ENCODE data around the gene CEP76. TPM values are rescaled to one million over a fixed set of nuclear protein-coding genes. Genes with fewer than 3 reads are reported as not detected.

The CEP76 gene
- total RNA-seq, 6 donors from 2014 or later, result 3.9 to 18.9 (median 5.4) TPM

DNA sequence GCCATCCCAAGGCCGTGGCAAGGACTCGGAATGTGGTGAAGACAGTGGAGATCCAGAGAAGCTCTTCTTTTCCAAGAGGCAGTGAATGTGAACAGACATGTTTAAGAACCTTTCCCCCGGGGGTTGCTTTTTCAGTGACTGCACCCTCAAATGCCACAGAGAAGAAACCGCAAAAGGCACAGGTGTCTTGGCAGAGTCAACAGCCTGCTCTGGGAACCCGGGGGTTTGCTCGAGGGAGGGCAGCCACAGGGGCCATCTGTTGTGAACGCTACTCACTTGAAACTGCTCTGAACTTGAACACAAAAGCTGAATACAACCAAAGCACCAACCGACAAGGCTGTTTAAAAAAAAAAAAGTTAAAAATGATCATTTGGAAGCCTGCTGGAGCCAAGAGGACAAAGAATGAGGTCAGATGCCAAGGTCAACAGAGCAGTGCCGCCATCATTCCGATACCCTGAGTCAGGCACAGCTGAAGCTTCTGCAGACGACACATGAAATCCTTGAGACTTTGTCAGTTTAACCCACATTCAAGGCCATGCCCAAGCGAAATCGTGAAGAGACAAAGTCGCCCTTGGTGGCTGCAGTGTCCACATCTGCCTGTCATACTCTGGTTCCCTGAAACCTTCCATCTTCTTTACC lies 47.7 kb upstream of the CEP76 start:
- no peak for TF ChIP-seq POLR2AphosphoS5 (IDR thresholded peaks at IDR 0.05)
- TF ChIP-seq, protein P1, sequence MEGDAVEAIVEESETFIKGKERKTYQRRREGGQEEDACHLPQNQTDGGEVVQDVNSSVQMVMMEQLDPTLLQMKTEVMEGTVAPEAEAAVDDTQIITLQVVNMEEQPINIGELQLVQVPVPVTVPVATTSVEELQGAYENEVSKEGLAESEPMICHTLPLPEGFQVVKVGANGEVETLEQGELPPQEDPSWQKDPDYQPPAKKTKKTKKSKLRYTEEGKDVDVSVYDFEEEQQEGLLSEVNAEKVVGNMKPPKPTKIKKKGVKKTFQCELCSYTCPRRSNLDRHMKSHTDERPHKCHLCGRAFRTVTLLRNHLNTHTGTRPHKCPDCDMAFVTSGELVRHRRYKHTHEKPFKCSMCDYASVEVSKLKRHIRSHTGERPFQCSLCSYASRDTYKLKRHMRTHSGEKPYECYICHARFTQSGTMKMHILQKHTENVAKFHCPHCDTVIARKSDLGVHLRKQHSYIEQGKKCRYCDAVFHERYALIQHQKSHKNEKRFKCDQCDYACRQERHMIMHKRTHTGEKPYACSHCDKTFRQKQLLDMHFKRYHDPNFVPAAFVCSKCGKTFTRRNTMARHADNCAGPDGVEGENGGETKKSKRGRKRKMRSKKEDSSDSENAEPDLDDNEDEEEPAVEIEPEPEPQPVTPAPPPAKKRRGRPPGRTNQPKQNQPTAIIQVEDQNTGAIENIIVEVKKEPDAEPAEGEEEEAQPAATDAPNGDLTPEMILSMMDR (IDR thresholded peaks at IDR 0.05), result no peak
- no peak for TF ChIP-seq POLR2A (IDR thresholded peaks at IDR 0.05)
- TF ChIP-seq EP300 (IDR thresholded peaks at IDR 0.05), result no peak
- ATAC-seq (ENCODE audit: low FRiP score in 2 of 2), result no peak
- WGBS, 2 donors, result 84 to 88% methylated on average over 14 of the region's 14 CpGs
- no peaks in the 10 kb centered on the region for H3K4me1 ChIP-seq
- no peaks in the 10 kb centered on the region for H3K27me3 ChIP-seq
- no peak overlapping the region for H3K27ac ChIP-seq
- H3K36me3 ChIP-seq, result no peaks in the 10 kb centered on the region
- no peaks in the 10 kb centered on the region for H3K9me3 ChIP-seq
- no peak overlapping the region for H3K4me3 ChIP-seq
- DNase-seq, result no peak

DNA sequence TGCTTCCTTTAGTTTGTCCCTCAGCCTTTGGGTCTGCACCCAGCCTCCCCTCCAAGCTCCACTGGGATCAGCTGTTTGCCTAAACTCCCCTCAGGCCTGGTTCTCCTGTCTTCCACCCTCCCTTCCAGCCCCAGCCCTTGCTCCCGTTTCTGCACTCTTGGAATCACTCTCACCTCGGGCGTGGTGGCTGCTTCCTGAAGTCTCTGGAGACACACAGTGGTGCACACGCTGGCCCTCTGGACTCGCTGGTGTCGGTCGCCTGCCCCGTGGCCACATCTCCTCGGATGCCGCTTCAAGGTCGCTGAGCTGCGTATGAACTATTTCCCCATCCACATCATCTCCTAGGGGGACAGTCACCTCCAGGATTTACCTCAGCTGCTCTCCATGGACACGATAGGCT lies 46.6 kb upstream of the CEP76 start:
- no peaks in the 10 kb centered on the region for H3K4me1 ChIP-seq
- no peak overlapping the region for H3K4me3 ChIP-seq
- H3K27me3 ChIP-seq, result no peaks in the 10 kb centered on the region
- no peaks in the 10 kb centered on the region for H3K36me3 ChIP-seq
- TF ChIP-seq POLR2AphosphoS5 (IDR thresholded peaks at IDR 0.05) (no peak), EP300 (IDR thresholded peaks at IDR 0.05) (no peak), POLR2A (IDR thresholded peaks at IDR 0.05) (no peak)
- TF ChIP-seq, protein P1 (IDR thresholded peaks at IDR 0.05), result no peak
- 80% methylated on average over 13 of the region's 13 CpGs for WGBS, 2 donors
- H3K27ac ChIP-seq, result no peak overlapping the region
- H3K9me3 ChIP-seq, result no peaks in the 10 kb centered on the region
- ATAC-seq (ENCODE audit: low FRiP score in 2 of 2), result no peak
- no peak for DNase-seq

DNA sequence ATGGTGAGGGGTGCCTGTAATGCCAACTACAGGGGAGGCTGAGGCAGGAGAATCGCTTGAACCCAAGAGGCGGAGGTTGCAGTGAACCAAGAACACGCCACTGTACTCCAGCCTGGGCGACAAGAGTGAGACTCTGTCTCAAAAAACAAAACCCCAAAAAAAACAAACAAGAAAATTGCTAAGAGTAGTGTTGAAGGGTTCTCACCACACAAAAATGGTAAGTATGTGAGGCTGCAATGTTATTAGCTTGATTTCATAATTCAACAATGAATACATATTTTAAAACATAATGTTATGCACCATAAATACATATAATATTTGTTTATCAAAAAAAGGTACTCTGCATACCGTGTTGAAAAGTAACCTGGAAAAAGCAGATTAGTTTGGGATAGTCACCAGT lies 46.1 kb upstream of the CEP76 start:
- no peaks in the 10 kb centered on the region for H3K27me3 ChIP-seq
- no peak for ATAC-seq (ENCODE audit: low FRiP score in 2 of 2)
- DNase-seq, result no peak
- TF ChIP-seq POLR2A (IDR thresholded peaks at IDR 0.05) (no peak), EP300 (IDR thresholded peaks at IDR 0.05) (no peak), POLR2AphosphoS5 (IDR thresholded peaks at IDR 0.05) (no peak)
- TF ChIP-seq, protein P1 (IDR thresholded peaks at IDR 0.05), result no peak
- H3K27ac ChIP-seq, result no peak overlapping the region
- no peaks in the 10 kb centered on the region for H3K9me3 ChIP-seq
- H3K36me3 ChIP-seq, result no peaks in the 10 kb centered on the region
- H3K4me1 ChIP-seq, result no peaks in the 10 kb centered on the region
- no peak overlapping the region for H3K4me3 ChIP-seq
- WGBS, 2 donors, result 76% methylated on average over 5 of the region's 5 CpGs

DNA sequence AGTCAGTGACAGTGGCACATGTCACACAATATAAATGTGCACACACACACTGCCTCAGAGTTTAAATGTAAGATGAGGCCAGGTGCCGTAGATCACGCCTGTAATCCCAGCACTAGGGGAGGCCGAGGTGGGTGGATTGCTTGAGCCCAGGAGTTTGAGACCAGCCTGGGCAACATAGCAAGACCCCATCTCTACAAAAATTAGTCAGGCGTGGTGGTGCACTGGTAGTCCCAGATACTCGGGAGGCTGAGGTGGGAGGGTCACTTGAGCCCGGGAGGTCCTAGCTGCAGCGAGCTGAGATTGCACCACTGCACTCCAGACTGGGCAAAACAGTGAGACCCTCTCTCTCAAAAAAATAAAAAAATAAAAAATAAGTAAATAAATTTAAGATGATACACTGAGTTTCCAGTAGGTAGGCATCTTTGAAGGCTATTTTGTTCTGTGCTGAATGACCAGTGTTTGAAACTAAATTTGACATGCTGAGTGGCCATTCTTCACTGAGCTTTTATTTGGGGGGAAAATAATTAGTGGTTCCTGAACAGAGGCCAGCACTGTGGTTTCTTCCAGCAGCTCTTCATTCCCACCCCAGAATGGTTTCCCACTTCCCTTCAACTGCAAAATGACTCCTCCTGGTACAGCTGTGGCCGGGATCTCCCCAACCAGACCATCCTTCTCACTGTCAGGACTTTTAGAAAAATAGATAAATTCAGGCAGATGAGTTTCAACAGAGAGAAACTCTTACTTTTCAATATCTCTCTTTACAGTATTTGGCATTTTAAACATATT lies 45.2 kb upstream of the CEP76 start:
- DNase-seq (no peak), ATAC-seq (ENCODE audit: low FRiP score in 2 of 2) (no peak)
- H3K27ac ChIP-seq, result no peak overlapping the region
- no peak for TF ChIP-seq EP300 (IDR thresholded peaks at IDR 0.05)
- no peak for TF ChIP-seq POLR2AphosphoS5 (IDR thresholded peaks at IDR 0.05)
- TF ChIP-seq POLR2A (IDR thresholded peaks at IDR 0.05), result no peak
- TF ChIP-seq, protein P1 (IDR thresholded peaks at IDR 0.05), result no peak
- no peaks in the 10 kb centered on the region for H3K27me3 ChIP-seq
- H3K36me3 ChIP-seq, result no peaks in the 10 kb centered on the region
- no peaks in the 10 kb centered on the region for H3K4me1 ChIP-seq
- 91 to 92% methylated on average over 8 of the region's 8 CpGs for WGBS, 2 donors
- no peak overlapping the region for H3K4me3 ChIP-seq
- no peaks in the 10 kb centered on the region for H3K9me3 ChIP-seq
